ENCODE results near the gene RTL1.

RTL1 gene

GRCh38 chr14:100903672-100904185 lies at the start of gene RTL1:
Gene RTL1, minus strand, starts transcription at chr14:100903722. Its CDS starts 18,934 bp downstream, at chr14:100884788.
- H3K4me3 Mint-ChIP-seq: no peak within 1 kb of the TSS
- no peak for DNase-seq
- no peaks in the 10 kb centered on the region for H3K36me3 Mint-ChIP-seq (ENCODE audit: low read depth)
- no peaks in the 10 kb centered on the region for H3K9me3 Mint-ChIP-seq
- peaks cover 77% of the 10 kb centered on the region for H3K27me3 Mint-ChIP-seq
- no peaks in the 10 kb centered on the region for H3K4me1 Mint-ChIP-seq (ENCODE audit: low read depth)
- no peak within 1 kb of the TSS for H3K27ac Mint-ChIP-seq

GRCh38 chr14:100950024-100950423 lies 46.5 kb upstream of the RTL1 start:
- Mint-ChIP-seq H3K27ac (no peak overlapping the region), H3K4me1 (ENCODE audit: low read depth) (no peaks in the 10 kb centered on the region), H3K4me3 (no peak overlapping the region), H3K36me3 (ENCODE audit: low read depth) (no peaks in the 10 kb centered on the region), H3K9me3 (no peaks in the 10 kb centered on the region), H3K27me3 (peaks cover 25% of the 10 kb centered on the region)
- DNase-seq: no peak

- Mint-ChIP-seq H3K36me3 (ENCODE audit: low read depth) (no peaks in the 10 kb centered on the region), H3K4me3 (no peak overlapping the region), H3K27me3 (peaks cover 20% of the 10 kb centered on the region), H3K4me1 (ENCODE audit: low read depth) (peaks cover 5% of the 10 kb centered on the region), H3K27ac (no peak overlapping the region), H3K9me3 (no peaks in the 10 kb centered on the region)
- DNase-seq: no peak
These were observed 40.5 kb upstream of the RTL1 start for GRCh38 chr14:100944052-100944451.

- H3K4me1 Mint-ChIP-seq (ENCODE audit: low read depth): no peaks in the 10 kb centered on the region
- peaks cover 24% of the 10 kb centered on the region for H3K27me3 Mint-ChIP-seq
- H3K4me3 Mint-ChIP-seq: no peak overlapping the region
- H3K36me3 Mint-ChIP-seq (ENCODE audit: low read depth): no peaks in the 10 kb centered on the region
- H3K9me3 Mint-ChIP-seq: peaks cover 20% of the 10 kb centered on the region
- H3K27ac Mint-ChIP-seq: no peak overlapping the region
- no peak for DNase-seq
These were observed 26.7 kb upstream of the RTL1 start for GRCh38 chr14:100930270-100930669.

GRCh38 chr14:100915560-100915959 lies 12.0 kb upstream of the RTL1 start:
- no peaks in the 10 kb centered on the region for H3K4me1 Mint-ChIP-seq (ENCODE audit: low read depth)
- no peak for DNase-seq
- H3K27ac Mint-ChIP-seq: no peak overlapping the region
- no peak overlapping the region for H3K4me3 Mint-ChIP-seq
- H3K27me3 Mint-ChIP-seq: peaks cover 3% of the 10 kb centered on the region
- no peaks in the 10 kb centered on the region for H3K36me3 Mint-ChIP-seq (ENCODE audit: low read depth)
- no peaks in the 10 kb centered on the region for H3K9me3 Mint-ChIP-seq

GRCh38 chr14:100914597-100915021 lies 11.1 kb upstream of the RTL1 start:
- Mint-ChIP-seq H3K9me3 (no peaks in the 10 kb centered on the region), H3K4me1 (ENCODE audit: low read depth) (no peaks in the 10 kb centered on the region), H3K36me3 (ENCODE audit: low read depth) (no peaks in the 10 kb centered on the region), H3K27ac (no peak overlapping the region), H3K4me3 (no peak overlapping the region), H3K27me3 (peaks cover 3% of the 10 kb centered on the region)
- DNase-seq: no peak

- Mint-ChIP-seq H3K9me3 (no peaks in the 10 kb centered on the region), H3K4me1 (ENCODE audit: low read depth) (no peaks in the 10 kb centered on the region), H3K27ac (no peak overlapping the region), H3K4me3 (no peak overlapping the region), H3K36me3 (ENCODE audit: low read depth) (no peaks in the 10 kb centered on the region), H3K27me3 (peaks cover 6% of the 10 kb centered on the region)
- DNase-seq: no peak
These were observed 8.3 kb upstream of the RTL1 start for GRCh38 chr14:100911665-100912316.

GRCh38 chr14:100910888-100911664 lies 7.6 kb upstream of the RTL1 start:
- no peaks in the 10 kb centered on the region for H3K4me1 Mint-ChIP-seq (ENCODE audit: low read depth)
- peaks cover 9% of the 10 kb centered on the region for H3K27me3 Mint-ChIP-seq
- no peak overlapping the region for H3K27ac Mint-ChIP-seq
- no peak overlapping the region for H3K4me3 Mint-ChIP-seq
- no peaks in the 10 kb centered on the region for H3K36me3 Mint-ChIP-seq (ENCODE audit: low read depth)
- DNase-seq: no peak
- no peaks in the 10 kb centered on the region for H3K9me3 Mint-ChIP-seq

- DNase-seq: no peak
- Mint-ChIP-seq H3K36me3 (ENCODE audit: low read depth) (no peaks in the 10 kb centered on the region), H3K27ac (no peak overlapping the region), H3K27me3 (peaks cover 21% of the 10 kb centered on the region), H3K4me1 (ENCODE audit: low read depth) (no peaks in the 10 kb centered on the region), H3K9me3 (no peaks in the 10 kb centered on the region), H3K4me3 (no peak overlapping the region)
These were observed 5.9 kb upstream of the RTL1 start for GRCh38 chr14:100909439-100909838.

GRCh38 chr14:100907240-100907639 lies 3.7 kb upstream of the RTL1 start:
- no peaks in the 10 kb centered on the region for H3K4me1 Mint-ChIP-seq (ENCODE audit: low read depth)
- peaks cover 41% of the 10 kb centered on the region for H3K27me3 Mint-ChIP-seq
- no peak overlapping the region for H3K27ac Mint-ChIP-seq
- no peak overlapping the region for H3K4me3 Mint-ChIP-seq
- no peaks in the 10 kb centered on the region for H3K9me3 Mint-ChIP-seq
- H3K36me3 Mint-ChIP-seq (ENCODE audit: low read depth): no peaks in the 10 kb centered on the region
- no peak for DNase-seq

GRCh38 chr14:100906420-100906819 lies 2.9 kb upstream of the RTL1 start:
- H3K27me3 Mint-ChIP-seq: peaks cover 50% of the 10 kb centered on the region
- DNase-seq: peak; percentile 15
- no peaks in the 10 kb centered on the region for H3K36me3 Mint-ChIP-seq (ENCODE audit: low read depth)

GRCh38 chr14:100905166-100905565 lies 1.6 kb upstream of the RTL1 start:
- H3K27me3 Mint-ChIP-seq: peaks cover 62% of the 10 kb centered on the region
- H3K9me3 Mint-ChIP-seq: no peaks in the 10 kb centered on the region
- H3K27ac Mint-ChIP-seq: no peak overlapping the region
- no peaks in the 10 kb centered on the region for H3K36me3 Mint-ChIP-seq (ENCODE audit: low read depth)
- H3K4me3 Mint-ChIP-seq: no peak overlapping the region
- H3K4me1 Mint-ChIP-seq (ENCODE audit: low read depth): no peaks in the 10 kb centered on the region
- DNase-seq: peak; percentile 9

More at GRCh38 chr14:100906420-100906819, 2.9 kb upstream of the RTL1 start:
- no peaks in the 10 kb centered on the region for H3K4me1 Mint-ChIP-seq (ENCODE audit: low read depth)
- H3K9me3 Mint-ChIP-seq: no peaks in the 10 kb centered on the region
- no peak overlapping the region for H3K4me3 Mint-ChIP-seq
- H3K27ac Mint-ChIP-seq: no peak overlapping the region

GRCh38 chr14:100904307-100905087 lies 975 bp upstream of the RTL1 start:
- H3K9me3 Mint-ChIP-seq: no peaks in the 10 kb centered on the region
- peak; percentile 21 for DNase-seq
- peaks cover 69% of the 10 kb centered on the region for H3K27me3 Mint-ChIP-seq
- no peak overlapping the region for H3K4me3 Mint-ChIP-seq
- no peak overlapping the region for H3K27ac Mint-ChIP-seq
- H3K36me3 Mint-ChIP-seq (ENCODE audit: low read depth): no peaks in the 10 kb centered on the region
- no peaks in the 10 kb centered on the region for H3K4me1 Mint-ChIP-seq (ENCODE audit: low read depth)

GRCh38 chr14:100903134-100903468 lies 421 bp downstream of the RTL1 start:
- H3K27me3 Mint-ChIP-seq: peaks cover 83% of the 10 kb centered on the region

More at GRCh38 chr14:100903134-100903468, 421 bp downstream of the RTL1 start:
- Mint-ChIP-seq H3K4me3 (no peak overlapping the region), H3K27ac (no peak overlapping the region), H3K36me3 (ENCODE audit: low read depth) (no peaks in the 10 kb centered on the region), H3K4me1 (ENCODE audit: low read depth) (no peaks in the 10 kb centered on the region), H3K9me3 (no peaks in the 10 kb centered on the region)
- DNase-seq: no peak

All from activated T-cell treated with anti-CD3 and anti-CD28 coated beads, Interleukin-2, amount 50 U/mL, for 24 hours (primary cell).